Central memory CD4-positive, alpha-beta T cell (primary cell): ENCODE measurements around the gene RALBP1.

Experiments used
- DNase-seq: peaks from one replicate; pipeline ENCODE4 v3.0.0; 2022

Gene RALBP1

DNA sequence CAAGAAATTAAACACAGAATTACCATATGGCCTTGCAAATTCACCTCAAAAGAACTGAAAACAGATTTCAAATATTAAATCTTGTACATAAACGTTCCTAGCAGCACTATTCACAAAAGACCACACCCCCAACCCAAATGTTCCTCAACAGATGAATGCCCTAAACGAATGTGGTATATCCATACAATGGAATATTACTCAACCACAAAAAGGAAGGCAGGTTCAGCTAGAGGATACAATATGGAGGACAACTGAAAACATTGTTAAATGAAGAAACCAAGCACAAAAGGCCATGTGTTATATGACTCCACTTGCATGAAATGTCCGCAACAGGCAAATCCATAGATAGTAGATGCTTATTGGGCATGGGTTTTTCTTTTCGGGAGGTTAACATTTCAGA, 77.3 kb downstream of the RALBP1 start:
- DNase-seq = no peak

DNA sequence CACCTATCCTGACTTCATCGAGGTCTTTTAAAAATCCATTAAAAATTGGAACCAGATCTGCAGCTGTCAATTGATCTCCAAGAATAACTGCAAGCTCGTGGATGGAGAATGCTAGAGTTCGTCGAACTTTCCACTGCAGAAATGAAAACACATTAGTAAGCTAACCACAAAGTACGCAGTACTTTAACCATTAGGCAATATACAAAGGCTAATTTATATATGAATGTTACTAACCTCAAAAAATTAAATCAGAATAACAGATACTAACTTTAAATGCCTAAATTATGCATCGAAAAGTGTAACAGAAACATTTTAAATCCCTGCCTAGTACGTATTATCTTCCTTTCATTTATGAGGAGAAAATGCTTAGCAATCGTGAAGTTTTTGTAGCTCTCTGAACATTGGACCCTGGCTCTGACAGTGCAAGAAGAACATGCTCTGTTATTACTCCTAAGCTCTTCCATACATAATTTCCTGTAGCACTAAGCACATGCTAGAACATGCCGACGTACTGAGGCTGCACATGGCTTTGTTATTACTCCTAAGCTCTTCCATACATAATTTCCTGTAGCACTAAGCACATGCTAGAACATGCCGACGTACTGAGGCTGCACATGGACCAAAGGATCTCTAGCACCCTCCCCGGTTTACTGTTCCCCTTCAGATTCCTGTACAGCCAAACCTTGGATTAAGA, 82.1 kb downstream of the RALBP1 start:
- no peak for DNase-seq

DNA sequence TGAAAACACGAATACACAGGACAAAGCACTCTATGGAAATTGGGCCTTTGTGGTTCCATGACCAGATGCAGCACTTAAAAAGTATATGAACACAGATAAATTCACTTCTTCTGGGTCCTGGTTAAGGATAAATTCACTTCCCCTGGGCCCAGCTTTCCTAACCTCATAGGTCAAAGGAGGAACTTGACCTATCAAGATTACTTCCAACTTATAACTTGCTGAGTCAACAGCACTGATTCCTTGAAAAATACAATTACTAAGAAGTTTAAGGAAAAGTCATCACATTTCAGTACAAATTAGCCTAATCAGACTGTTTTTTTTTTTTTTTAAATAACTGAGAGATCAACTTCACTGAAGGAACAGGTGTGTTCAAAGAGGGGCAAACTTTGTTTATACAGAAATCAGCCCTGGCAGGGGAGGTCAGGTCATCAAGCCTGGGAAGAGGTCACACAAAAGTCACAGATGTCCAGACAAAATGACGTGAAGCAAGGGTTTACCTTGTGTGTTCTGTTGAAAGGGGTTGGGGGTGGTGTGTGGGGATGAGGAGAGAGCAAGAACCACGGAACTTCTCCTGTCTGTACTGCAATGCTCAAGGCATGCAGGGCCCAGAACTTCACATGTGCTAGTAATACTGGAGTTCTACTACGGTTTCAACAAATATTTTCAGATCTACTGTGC, 83.2 kb downstream of the RALBP1 start:
- DNase-seq = no peak

DNA sequence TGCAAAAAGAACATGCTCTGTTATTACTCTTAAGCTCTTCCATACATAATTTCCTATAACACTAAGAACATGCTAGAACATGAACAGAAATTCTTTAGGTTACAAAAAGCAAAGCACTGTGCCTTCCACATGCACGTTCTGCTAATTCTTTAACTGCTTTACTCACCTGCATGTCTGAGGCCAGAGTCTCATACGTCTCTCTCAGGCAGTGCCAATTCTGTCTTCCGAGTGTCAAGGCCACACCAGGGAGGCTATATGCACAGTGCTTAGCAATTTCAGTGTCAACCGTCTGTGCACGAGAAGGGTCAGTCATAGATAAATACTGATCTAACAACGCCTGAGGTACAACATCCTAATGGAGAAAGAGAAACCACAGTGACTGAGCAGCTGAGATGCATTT, 83.9 kb downstream of the RALBP1 start:
- DNase-seq = no peak

DNA sequence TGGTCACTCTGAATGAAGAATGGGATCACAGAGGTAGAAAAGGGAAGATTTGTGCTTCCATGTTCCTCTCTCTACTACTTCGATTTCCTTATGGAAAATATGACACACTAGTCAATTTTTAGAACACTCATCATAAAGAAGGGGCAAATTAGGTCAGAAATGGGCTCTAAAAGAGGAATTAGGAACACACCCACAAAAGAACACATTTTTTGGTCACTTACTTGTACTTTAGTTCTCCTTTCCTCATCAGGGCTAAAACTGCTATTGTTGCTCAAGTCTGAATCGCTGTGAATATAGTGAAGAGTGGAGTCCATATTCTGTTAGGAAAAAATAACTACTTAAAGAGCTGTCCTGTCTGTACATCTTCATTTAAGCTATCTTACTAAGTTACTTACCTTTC, 86.4 kb downstream of the RALBP1 start:
- no peak for DNase-seq

DNA sequence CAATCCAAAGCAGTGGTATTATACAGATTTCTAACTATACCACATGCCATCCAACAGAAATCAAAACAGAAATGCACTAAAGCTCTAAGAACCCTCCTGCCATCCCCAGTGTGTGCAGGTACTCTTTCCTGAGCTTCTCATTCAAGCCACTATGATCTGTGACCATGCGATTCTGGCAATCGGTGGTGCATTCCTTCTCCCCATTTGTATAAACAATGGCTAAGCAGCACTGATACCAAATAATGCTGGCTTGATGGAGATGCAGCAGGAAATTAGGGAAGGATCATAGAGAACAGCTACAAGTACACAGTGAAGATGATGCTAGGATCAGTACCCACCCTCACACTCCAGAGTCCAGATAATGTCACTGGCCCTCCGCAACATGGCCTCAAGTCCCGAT, 87.3 kb downstream of the RALBP1 start:
- no peak for DNase-seq

DNA sequence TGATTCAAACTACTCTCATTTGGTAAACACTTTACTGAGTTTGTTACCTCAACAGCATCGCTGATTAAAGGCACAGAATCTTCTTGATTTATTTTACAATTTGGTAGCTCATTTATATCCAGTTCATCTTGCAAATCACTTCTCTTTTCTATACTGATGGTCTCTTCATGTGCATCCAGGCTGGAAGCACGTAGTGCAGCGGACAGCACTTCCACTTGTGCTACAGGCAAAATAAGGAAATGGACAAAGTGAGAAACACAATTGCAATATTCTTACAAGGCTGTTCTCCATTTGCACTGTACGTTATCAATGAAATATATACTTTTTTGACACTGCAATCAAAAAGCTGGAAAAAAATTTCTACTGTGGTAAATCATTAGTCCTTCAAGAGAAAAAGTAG, 88.0 kb downstream of the RALBP1 start:
- no peak for DNase-seq

DNA sequence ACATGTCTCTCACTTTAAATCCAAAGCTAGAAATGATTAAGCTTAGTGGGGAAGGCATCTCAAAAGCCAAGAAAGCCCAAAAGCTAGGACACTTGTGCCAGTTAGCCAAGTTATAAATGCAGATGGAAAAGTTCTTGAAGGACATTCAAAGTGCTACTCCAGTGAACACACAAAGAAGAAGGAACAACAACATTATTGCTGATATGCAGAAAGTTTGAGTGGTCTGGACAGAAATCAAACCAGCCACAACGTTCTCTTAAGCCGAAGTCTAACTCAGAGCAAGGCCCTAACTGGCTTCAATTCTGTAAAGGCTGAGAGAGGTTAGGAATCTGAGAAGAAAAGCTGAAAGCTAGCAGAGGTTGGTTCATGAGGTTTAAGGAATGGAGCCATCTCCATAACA, 90.1 kb downstream of the RALBP1 start:
- DNase-seq = no peak

DNA sequence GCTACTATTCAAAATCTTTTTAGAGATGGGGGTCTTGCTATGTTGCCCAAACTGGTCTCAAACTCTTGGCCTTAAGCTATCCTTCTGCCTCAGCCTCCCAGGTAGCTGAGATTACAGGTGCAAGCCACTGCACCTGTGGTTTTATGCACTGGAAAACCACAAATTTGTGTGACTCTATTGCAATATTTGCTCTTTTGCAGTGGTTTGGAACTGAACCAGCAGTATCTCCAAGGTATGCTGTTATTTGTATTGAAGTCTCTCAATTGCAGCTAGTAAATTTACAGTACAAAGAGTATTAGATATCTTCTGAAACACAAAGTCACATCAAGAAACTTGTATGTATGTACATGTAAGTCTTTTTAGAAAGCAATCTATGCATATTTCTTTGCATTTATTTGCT, 92.9 kb downstream of the RALBP1 start:
- DNase-seq = no peak

DNA sequence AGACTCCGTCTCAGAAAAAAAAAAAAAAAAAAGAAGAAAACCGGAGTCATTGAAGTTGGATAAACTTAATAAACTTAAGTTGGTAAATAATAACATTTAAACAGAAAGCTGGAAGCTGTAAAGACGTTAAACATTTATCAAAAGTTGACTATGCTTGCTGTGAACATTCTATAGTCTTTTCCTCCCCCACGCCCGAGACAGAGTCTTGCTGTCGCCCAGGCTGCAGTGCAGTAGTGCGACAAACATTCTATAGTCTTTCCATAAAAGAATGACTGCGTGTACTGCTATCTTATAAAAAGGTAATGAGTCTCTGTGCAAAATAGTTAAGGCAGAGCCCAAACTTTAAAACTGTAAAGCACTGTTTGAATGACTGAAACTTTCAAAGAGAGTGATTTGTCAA, 93.9 kb downstream of the RALBP1 start:
- no peak for DNase-seq

DNA sequence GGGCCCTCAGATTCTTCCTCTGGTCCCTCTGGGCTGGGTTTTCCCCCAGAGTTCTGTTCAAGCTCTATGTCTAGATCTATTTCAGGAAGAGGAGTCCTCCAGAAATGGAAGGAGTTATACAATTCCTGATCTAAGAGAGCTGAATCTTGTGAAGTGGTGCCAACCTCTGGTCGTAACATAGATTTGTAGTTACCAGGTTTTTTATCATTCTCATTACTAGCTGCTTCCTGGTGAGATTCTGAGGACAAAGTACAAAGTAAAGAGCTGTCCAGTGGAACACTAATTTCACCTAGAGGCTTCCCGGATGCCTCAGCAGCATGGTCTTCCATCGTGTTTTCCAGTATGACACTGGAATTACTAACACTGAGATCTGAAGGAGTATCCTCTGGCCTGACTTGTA, 94.9 kb downstream of the RALBP1 start:
- no peak for DNase-seq

DNA sequence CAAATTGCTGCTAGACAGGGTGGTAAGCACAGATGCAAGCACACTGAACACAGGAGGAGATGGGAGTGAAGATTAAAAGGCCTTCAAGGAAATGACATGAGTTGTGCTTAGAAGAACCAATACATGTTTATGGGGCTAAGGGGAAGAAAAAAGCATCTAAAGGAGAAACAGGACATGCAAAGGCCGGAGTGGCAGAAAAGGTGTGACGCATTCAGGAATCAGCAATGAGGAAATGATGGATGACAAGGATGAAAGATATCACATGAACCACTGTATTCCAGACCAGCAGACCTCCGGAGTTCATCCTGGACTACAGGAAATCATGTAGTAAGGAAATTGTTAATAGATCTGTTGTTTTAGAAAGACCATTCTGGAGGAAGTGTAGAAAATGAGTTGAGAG, 96.2 kb downstream of the RALBP1 start:
- no peak for DNase-seq

DNA sequence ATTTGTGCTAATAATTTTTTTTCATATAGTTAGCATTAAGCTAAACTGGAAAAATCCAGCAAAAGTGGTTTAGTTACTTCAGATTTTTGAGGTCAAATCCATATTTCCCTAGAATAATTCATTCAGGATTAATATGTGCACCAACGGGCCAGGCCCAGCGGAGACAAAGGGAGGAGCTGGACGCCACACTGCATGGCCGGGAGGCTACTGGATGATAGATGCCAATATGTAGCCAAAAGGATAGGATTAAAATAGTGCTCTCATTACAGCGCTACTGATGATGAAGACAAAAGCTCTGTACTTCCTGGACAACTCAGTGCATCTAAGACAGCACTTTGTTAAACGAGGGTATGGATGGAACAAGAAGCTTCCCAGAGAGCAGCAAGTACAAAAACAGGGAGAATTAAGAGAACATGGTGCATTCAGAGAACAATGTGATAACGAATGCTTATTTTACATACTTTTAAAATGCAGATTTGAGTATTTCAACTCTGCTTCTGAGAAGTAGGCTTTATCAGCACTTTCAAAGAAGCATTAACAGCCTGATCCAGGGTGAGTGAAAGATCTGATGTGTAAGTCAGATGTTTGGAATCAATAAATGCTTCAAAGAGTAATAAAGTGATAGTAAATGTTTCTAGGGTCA, 99.3 kb downstream of the RALBP1 start:
- no peak for DNase-seq

DNA sequence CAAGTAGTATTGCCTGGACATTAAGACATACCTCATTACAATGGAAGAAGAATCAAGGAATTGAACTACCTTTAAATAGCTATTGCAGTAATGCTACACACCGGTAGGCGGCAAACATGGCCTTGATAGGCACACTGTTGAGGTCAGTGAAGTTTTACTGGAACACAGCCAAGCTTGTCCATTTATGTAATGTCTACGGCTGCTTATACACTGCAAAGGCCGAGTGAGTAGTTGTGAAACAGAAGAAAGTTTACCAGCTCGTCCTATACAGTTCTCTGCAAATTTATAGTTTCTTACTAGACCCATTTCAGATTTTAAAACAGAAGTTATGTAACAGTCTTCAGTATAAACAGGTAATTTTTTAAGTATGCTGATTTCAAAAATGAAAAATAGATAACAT, 100.2 kb downstream of the RALBP1 start:
- no peak for DNase-seq

DNA sequence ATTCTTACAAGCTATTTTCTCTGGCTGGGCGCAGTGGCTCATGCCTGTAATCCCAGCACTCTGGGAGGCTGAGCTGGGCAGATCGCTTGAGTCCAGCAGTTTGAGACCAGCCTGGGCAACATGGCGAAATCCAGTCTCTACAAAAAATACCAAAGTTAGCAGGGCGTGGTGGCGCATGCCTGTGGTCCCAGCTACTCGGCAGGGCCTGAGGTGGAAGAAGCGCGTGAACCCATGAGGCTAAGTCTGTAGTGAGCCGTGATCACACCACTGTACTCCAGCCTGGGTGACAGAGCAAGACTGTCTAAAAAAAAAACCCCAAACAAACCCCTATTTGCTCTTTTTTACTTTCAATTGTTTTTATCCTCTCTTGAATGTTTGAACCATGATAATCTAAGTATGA, 102.0 kb downstream of the RALBP1 start:
- no peak for DNase-seq

DNA sequence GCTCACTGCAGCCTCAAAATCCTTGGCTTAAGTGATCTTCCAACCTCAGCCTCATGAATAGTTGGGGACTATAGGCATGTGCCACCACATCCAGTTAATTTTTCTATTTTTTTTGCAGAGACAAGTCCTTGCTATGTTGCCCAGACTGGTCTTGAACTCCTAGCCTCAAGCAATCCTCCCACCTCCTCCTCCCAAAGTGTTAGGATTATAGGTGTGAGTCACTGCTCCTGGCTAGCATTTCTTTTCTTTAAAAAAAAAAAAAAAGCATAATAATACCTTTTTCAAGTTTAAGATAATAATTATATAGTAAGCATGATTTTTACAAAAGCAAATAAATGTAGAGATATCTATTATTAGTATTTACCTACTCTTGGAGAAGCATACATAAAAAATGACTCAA, 103.0 kb downstream of the RALBP1 start:
- DNase-seq = no peak

DNA sequence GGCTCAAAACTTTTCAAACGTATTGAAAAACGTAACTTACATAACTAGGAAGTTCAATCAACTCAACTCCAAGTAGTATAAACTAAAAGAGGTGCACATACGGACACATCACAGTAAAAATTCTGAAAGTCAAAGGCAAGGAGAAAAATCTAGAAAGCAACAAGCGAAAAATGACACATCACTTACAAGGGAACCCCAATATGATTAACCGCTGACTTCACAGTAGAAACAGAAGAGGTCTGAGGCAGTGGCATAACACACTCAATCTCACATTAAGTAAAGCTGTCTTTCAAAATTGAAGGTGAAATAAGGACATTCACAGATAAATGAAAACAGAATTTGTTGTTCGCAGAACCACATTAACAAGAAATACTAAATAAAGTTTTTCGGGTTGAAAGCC, 106.4 kb downstream of the RALBP1 start:
- DNase-seq = no peak

DNA sequence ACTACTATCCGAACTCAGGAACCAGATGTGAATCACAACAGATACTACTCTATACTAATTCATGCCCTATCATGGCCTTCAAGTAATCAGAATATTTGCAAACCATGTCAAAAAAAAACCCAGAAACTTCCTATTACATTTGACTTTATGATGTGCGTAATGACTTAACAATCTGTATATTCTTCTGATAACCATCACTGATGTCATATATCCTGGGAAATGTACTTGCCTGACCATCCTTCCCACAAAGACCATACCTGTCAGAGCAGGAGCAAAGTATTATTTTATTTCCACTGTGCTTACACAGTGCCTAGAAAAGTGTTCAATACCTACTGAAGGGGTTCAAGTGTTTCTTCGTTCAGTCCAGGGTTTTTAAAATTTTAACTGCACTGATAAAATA, 111.5 kb downstream of the RALBP1 start:
- DNase-seq = no peak
